HEK293 (cell line): ENCODE results near the gene TRIP11.

Experiments
- CTCF ChIA-PET: fragments of 350-600 bp; formaldehyde crosslinking; extraction: SDS; loops from one replicate; lab custom pipeline; 2021; ENCODE audit warnings: antibody characterized with exemption; lab: Yijun Ruan, JAX
- POLR2A ChIA-PET: fragments of 300-600 bp; formaldehyde crosslinking; extraction: SDS; loops from one replicate; lab custom pipeline; 2020; ENCODE audit warnings: antibody characterized with exemption, inconsistent platforms; lab: Yijun Ruan, JAX
- H3K27ac ChIP-seq: fragments of 200-500 bp; sonication (Bioruptor generic); 2 replicates; pipeline ENCODE4 v1.5.1; 2014; ENCODE audit warnings: low read depth, low read length, control low read depth, inconsistent platforms; ENCODE audit errors: extremely low read depth
- H3K36me3 ChIP-seq, 2 experiments: fragments of 200-500 bp in 1 of 2; sonication (Bioruptor generic) in 1 of 2; 1 replicate in 1 of 2; 2 replicates in 1 of 2; pipeline ENCODE4 v1.5.1; 2014 to 2017; ENCODE audit warnings: inconsistent platforms in 2 of 2, low read length in 2 of 2; ENCODE audit not compliant: control insufficient read depth in 2 of 2, insufficient read depth in 1 of 2
- H3K4me1 ChIP-seq: fragments of 200-500 bp; sonication (Bioruptor generic); 2 replicates; pipeline ENCODE4 v1.5.1; 2014; ENCODE audit warnings: mild to moderate bottlenecking, low read length, inconsistent platforms; ENCODE audit not compliant: control insufficient read depth, insufficient read depth
- H3K4me3 ChIP-seq: 2 replicates; pipeline ENCODE4 v1.5.1; 2011; ENCODE audit warnings: low read depth, mild to moderate bottlenecking, control low read depth, low read length, moderate library complexity
- H3K9me3 ChIP-seq: fragments of 200-500 bp; sonication (Bioruptor generic); 2 replicates; pipeline ENCODE4 v1.5.1; 2014; ENCODE audit warnings: low read depth, low read length, inconsistent platforms; ENCODE audit not compliant: control insufficient read depth, insufficient read depth
- BCL11B ChIP-seq: fragments of 450-650 bp; formaldehyde crosslinking; IDR thresholded peaks from 2 replicates; pipeline ENCODE4 v1.5.1; 2016; ENCODE audit warnings: low read depth, missing biosample characterization, missing genetic modification characterization
- EGR2 ChIP-seq: fragments of 450-650 bp; formaldehyde crosslinking; IDR thresholded peaks from 2 replicates; pipeline ENCODE4 v1.5.1; 2016; ENCODE audit warnings: low read depth, missing biosample characterization, missing genetic modification characterization
- KLF1 ChIP-seq: fragments of 450-650 bp; formaldehyde crosslinking; IDR thresholded peaks from 2 replicates; pipeline ENCODE4 v1.5.1; 2016; ENCODE audit warnings: missing biosample characterization, missing genetic modification characterization
- KLF10 ChIP-seq: fragments of 450-650 bp; IDR thresholded peaks from 2 replicates; pipeline ENCODE4 v1.5.1; 2018; ENCODE audit warnings: missing biosample characterization, mild to moderate bottlenecking, missing genetic modification characterization
- MYNN ChIP-seq: fragments of 450-650 bp; formaldehyde crosslinking; IDR thresholded peaks from 2 replicates; pipeline ENCODE4 v1.5.1; 2016; ENCODE audit warnings: missing biosample characterization, missing genetic modification characterization, borderline replicate concordance
- PRDM10 ChIP-seq: fragments of 450-650 bp; formaldehyde crosslinking; IDR thresholded peaks from 2 replicates; pipeline ENCODE4 v1.5.1; 2016; ENCODE audit warnings: missing biosample characterization, missing genetic modification characterization
- PRDM6 ChIP-seq: fragments of 450-650 bp; formaldehyde crosslinking; IDR thresholded peaks from 2 replicates; pipeline ENCODE4 v1.5.1; 2017; ENCODE audit warnings: missing biosample characterization, missing genetic modification characterization
- TSHZ1 ChIP-seq: fragments of 450-650 bp; formaldehyde crosslinking; IDR thresholded peaks from 2 replicates; pipeline ENCODE4 v1.5.1; 2016; ENCODE audit warnings: missing biosample characterization, missing genetic modification characterization, borderline replicate concordance
- ZFHX2 ChIP-seq: fragments of 450-650 bp; formaldehyde crosslinking; conservative IDR thresholded peaks from 2 replicates; pipeline ENCODE4 v1.5.1; 2016; ENCODE audit warnings: missing biosample characterization, missing genetic modification characterization
- ZNF132 ChIP-seq: fragments of 450-650 bp; formaldehyde crosslinking; IDR thresholded peaks from 2 replicates; pipeline ENCODE4 v1.5.1; 2017; ENCODE audit warnings: missing biosample characterization, missing genetic modification characterization, borderline replicate concordance
- ZNF391 ChIP-seq: fragments of 450-650 bp; formaldehyde crosslinking; IDR thresholded peaks from 2 replicates; pipeline ENCODE4 v1.5.1; 2016; ENCODE audit warnings: low read depth, missing biosample characterization, missing genetic modification characterization, borderline replicate concordance
- ZNF623 ChIP-seq: fragments of 450-650 bp; formaldehyde crosslinking; IDR thresholded peaks from 2 replicates; pipeline ENCODE4 v1.5.1; 2016; ENCODE audit warnings: missing biosample characterization, missing genetic modification characterization
- ZNF664 ChIP-seq: fragments of 450-650 bp; formaldehyde crosslinking; IDR thresholded peaks from 2 replicates; pipeline ENCODE4 v1.5.1; 2016; ENCODE audit warnings: missing biosample characterization, missing genetic modification characterization
- ZNF747 ChIP-seq: fragments of 450-650 bp; formaldehyde crosslinking; IDR thresholded peaks from 2 replicates; pipeline ENCODE4 v1.5.1; 2016; ENCODE audit warnings: missing biosample characterization, missing genetic modification characterization
- ZNF837 ChIP-seq: fragments of 450-650 bp; formaldehyde crosslinking; IDR thresholded peaks from 2 replicates; pipeline ENCODE4 v1.5.1; 2016; ENCODE audit warnings: missing biosample characterization, missing genetic modification characterization

Gene TRIP11

GRCh38 chr14:91935586-91935985 is 104.3 kb downstream of the TRIP11 start (continued):
- TF ChIP-seq ZNF391 (tag by site-specific recombination) = no peak
- no peak for TF ChIP-seq ZNF664 (tag by site-specific recombination)
- no peak for TF ChIP-seq PRDM10
- TF ChIP-seq MYNN (tag by site-specific recombination) = no peak
- TF ChIP-seq ZNF132 (tag by site-specific recombination) = no peak
- no peak for TF ChIP-seq BCL11B
- no peak for TF ChIP-seq KLF10

GRCh38 chr14:91934554-91935285 is 105.1 kb downstream of the TRIP11 start:
- ChIA-PET CTCF (no interaction called here), POLR2A (interaction anchor here (0.6 kb wide), 1 partner anchor 106 kb away, joined by 3 read pairs; no protein-coding TSS in a partner anchor)
- peaks cover 0 to 18% of the 10 kb centered on the region in 2 experiments; a peak in 1 of 3 replicates for H3K36me3 ChIP-seq
- H3K9me3 ChIP-seq = no peaks in the 10 kb centered on the region
- no peaks in the 10 kb centered on the region for H3K4me1 ChIP-seq
- no peak overlapping the region for H3K27ac ChIP-seq
- TF ChIP-seq ZNF747 (tag by site-specific recombination) (no peak), ZNF837 (tag by site-specific recombination) (no peak), KLF1 (no peak), TSHZ1 (tag by site-specific recombination) (no peak), ZNF623 (tag by site-specific recombination) (no peak), ZFHX2 (tag by site-specific recombination) (peak; percentile 77), ZNF664 (tag by site-specific recombination) (no peak), PRDM6 (tag by site-specific recombination) (no peak), EGR2 (peak; percentile 68)
- no peak overlapping the region for H3K4me3 ChIP-seq
